Panc1 (cell line): ENCODE results near the gene COL23A1. TPM values are rescaled to one million over a fixed set of nuclear protein-coding genes. Genes with fewer than 3 reads are reported as not detected.

ENCODE experiments used
- ATAC-seq: fragments of 200-7000 bp; cut with Tn5 transposase; 2 replicates; pipeline ENCODE4 v1.9.1; 2020; ENCODE audit warnings: mild to moderate bottlenecking, moderate library complexity
- BruUV-seq: library from RNA; stranded (reverse); fragments of 400-500 nt; replicated peaks from 2 replicates; lab custom pipeline; 2021; lab: Mats Ljungman, UMichigan
- CTCF ChIA-PET: fragments of 300-600 bp; sonication (Branson Sonifier 250); formaldehyde crosslinking; loops from one replicate; lab custom pipeline; 2022; ENCODE audit warnings: antibody characterized with exemption; lab: Charles Lee
- POLR2A ChIA-PET: fragments of 300-600 bp; sonication (Branson Sonifier 250); formaldehyde crosslinking; loops from one replicate; lab custom pipeline; 2022; ENCODE audit warnings: antibody characterized with exemption; lab: Charles Lee
- DNase-seq: peaks from one replicate; pipeline ENCODE4 v3.0.0-alpha.2; 2010; ENCODE audit warnings: low read depth, low spot score
- H3K27ac ChIP-seq: 2 replicates; pipeline ENCODE4 v1.5.1; 2011; ENCODE audit warnings: mild to moderate bottlenecking, low read length, inconsistent platforms
- H3K27me3 ChIP-seq: fragments of 200-500 bp; sonication (Bioruptor generic); 2 replicates; pipeline ENCODE4 v1.6.0; 2014; ENCODE audit warnings: low read length, inconsistent platforms; ENCODE audit not compliant: control insufficient read depth, insufficient read depth
- H3K36me3 ChIP-seq: fragments of 200-500 bp; sonication (Bioruptor generic); 2 replicates; pipeline ENCODE4 v1.5.1; 2014; ENCODE audit warnings: inconsistent platforms, mild to moderate bottlenecking, low read length, moderate library complexity; ENCODE audit not compliant: control insufficient read depth, insufficient read depth
- H3K4me1 ChIP-seq: 2 replicates; pipeline ENCODE4 v1.5.1; 2011; ENCODE audit warnings: inconsistent platforms, mild to moderate bottlenecking, low read length, moderate library complexity; ENCODE audit not compliant: control insufficient read depth, insufficient read depth
- H3K4me3 ChIP-seq, 2 experiments: 2 replicates each; pipeline ENCODE4 v1.5.1; 2011 to 2012; ENCODE audit warnings: low read depth in 2 of 2, low read length in 2 of 2, mild to moderate bottlenecking in 2 of 2, inconsistent platforms in 1 of 2, moderate library complexity in 1 of 2
- H3K9me3 ChIP-seq: fragments of 200-500 bp; sonication (Bioruptor generic); 2 replicates; pipeline ENCODE4 v1.5.1; 2014; ENCODE audit warnings: low read depth, mild to moderate bottlenecking, inconsistent platforms, low read length, moderate library complexity; ENCODE audit not compliant: control insufficient read depth, insufficient read depth
- POLR2AphosphoS5 ChIP-seq: IDR thresholded peaks from 2 replicates; pipeline ENCODE4 v1.6.1; 2012; ENCODE audit warnings: mild to moderate bottlenecking, low read depth, low read length, moderate library complexity
- REST ChIP-seq, 2 experiments: IDR thresholded peaks; 2 replicates each; pipeline ENCODE4 v1.6.1; 2011 to 2012; ENCODE audit warnings: low read depth in 2 of 2, control low read depth in 1 of 2, low read length in 1 of 2, mild to moderate bottlenecking in 1 of 2, moderate library complexity in 1 of 2; ENCODE audit not compliant: insufficient read depth in 1 of 2
- SIN3A ChIP-seq: IDR thresholded peaks from 2 replicates; pipeline ENCODE4 v1.6.1; 2012; ENCODE audit warnings: low read depth, mild to moderate bottlenecking, low read length, moderate library complexity, borderline replicate concordance; ENCODE audit not compliant: insufficient read depth
- TCF7L2 ChIP-seq: IDR thresholded peaks from 2 replicates; pipeline ENCODE4 v1.6.1; 2011; ENCODE audit warnings: mild to moderate bottlenecking, low read depth, low read length, inconsistent platforms
- in situ Hi-C: cut with HindIII; loops from 2 replicates; pipeline ENCODE4 v1.10.0; 2016; ENCODE audit warnings: low sequenced_read_pairs, low pct_unique_long_range_greater_than_20kb
- intact Hi-C: fragments of 100-400 bp; cut with micrococcal nuclease; formaldehyde crosslinking; loops from one replicate; pipeline ENCODE4 v1.10.0; 2022; ENCODE audit not compliant: unreplicated experiment
- total RNA-seq: library from RNA; stranded (reverse); gene quantifications from one replicate; pipeline ENCODE4 v1.2.1, GENCODE V29; 2021; ENCODE audit not compliant: unreplicated experiment
- TF ChIP-seq, protein P1 (sequence below): fragments of 450-650 bp; IDR thresholded peaks from 2 replicates; pipeline ENCODE4 v1.5.1; 2017; ENCODE audit warnings: mild to moderate bottlenecking

The COL23A1 gene
- total RNA-seq, 1 experiment from 2014 or later, result 0.05 TPM

- TF ChIP-seq REST (IDR thresholded peaks at IDR 0.05; ENCODE audit: insufficient read depth in 1 of 2, low read depth in 2 of 2, low read length in 1 of 2), result no peak
- TF ChIP-seq, protein P1, sequence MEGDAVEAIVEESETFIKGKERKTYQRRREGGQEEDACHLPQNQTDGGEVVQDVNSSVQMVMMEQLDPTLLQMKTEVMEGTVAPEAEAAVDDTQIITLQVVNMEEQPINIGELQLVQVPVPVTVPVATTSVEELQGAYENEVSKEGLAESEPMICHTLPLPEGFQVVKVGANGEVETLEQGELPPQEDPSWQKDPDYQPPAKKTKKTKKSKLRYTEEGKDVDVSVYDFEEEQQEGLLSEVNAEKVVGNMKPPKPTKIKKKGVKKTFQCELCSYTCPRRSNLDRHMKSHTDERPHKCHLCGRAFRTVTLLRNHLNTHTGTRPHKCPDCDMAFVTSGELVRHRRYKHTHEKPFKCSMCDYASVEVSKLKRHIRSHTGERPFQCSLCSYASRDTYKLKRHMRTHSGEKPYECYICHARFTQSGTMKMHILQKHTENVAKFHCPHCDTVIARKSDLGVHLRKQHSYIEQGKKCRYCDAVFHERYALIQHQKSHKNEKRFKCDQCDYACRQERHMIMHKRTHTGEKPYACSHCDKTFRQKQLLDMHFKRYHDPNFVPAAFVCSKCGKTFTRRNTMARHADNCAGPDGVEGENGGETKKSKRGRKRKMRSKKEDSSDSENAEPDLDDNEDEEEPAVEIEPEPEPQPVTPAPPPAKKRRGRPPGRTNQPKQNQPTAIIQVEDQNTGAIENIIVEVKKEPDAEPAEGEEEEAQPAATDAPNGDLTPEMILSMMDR, result no peak
- no peak for TF ChIP-seq TCF7L2
- TF ChIP-seq POLR2AphosphoS5, result no peak
- in situ Hi-C loops, result no loop called here
- H3K4me3 ChIP-seq, result no peak overlapping the region
Observed at GRCh38 chr5:178576591-178577351, 13.4 kb downstream of the COL23A1 start.

DNA sequence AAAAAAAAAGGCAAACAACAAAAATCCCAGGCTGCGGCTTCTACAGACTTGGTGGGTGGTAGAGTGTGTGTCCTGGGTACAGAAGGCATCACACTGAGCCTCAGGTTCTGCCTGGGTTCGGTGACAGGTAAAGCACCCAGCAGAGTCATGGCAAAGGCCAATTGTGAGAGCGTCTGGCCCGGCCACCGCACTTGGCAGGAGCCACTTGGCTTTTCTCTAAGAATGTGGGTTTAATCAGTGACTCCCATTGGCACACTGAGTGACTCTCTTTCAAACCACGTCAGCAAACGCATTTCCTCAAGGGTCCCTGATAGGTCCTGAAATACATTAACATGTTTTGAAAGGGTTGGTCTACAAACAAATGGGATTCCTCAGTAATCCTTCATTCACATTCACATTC lies 17.0 kb downstream of the COL23A1 start:
- no peak for TF ChIP-seq SIN3A
- TF ChIP-seq, protein P1, result no peak
- no peak for TF ChIP-seq TCF7L2
- no peak for TF ChIP-seq REST (IDR thresholded peaks at IDR 0.05; ENCODE audit: insufficient read depth in 1 of 2, low read depth in 2 of 2, low read length in 1 of 2)
- no peak for TF ChIP-seq POLR2AphosphoS5
- H3K4me3 ChIP-seq, result no peak overlapping the region
- in situ Hi-C loops (no loop called here), intact Hi-C loops (no loop called here)
- H3K4me1 ChIP-seq, result no peaks in the 10 kb centered on the region
- no peaks in the 10 kb centered on the region for H3K36me3 ChIP-seq
- ATAC-seq (no peak), DNase-seq (no peak)
- CTCF ChIA-PET, result no interaction called here
- POLR2A ChIA-PET, result no interaction called here
- no peaks in the 10 kb centered on the region for H3K27me3 ChIP-seq
- BruUV-seq, result no TSS peak
- H3K9me3 ChIP-seq, result no peaks in the 10 kb centered on the region
- H3K27ac ChIP-seq, result no peak overlapping the region

More at GRCh38 chr5:178576591-178577351, 13.4 kb downstream of the COL23A1 start:
- ATAC-seq (no peak), DNase-seq (no peak)
- Histone ChIP-seq H3K4me1 (no peaks in the 10 kb centered on the region), H3K27ac (no peak overlapping the region), H3K9me3 (no peaks in the 10 kb centered on the region), H3K36me3 (no peaks in the 10 kb centered on the region), H3K27me3 (no peaks in the 10 kb centered on the region; the same call in 1 of the 2 replicates)
- no TSS peak for BruUV-seq
- CTCF ChIA-PET, result no interaction called here
- POLR2A ChIA-PET, result no interaction called here
- intact Hi-C loops, result no loop called here
